HG02571 (cell line): ENCODE data around the gene TECPR1.

Source experiments
- ATAC-seq: cut with Tn5 transposase; IDR thresholded peaks from one replicate; pipeline ENCODE4 v1.9.1; 2021; ENCODE audit warnings: mild to moderate bottlenecking, moderate library complexity; ENCODE audit not compliant: unreplicated experiment

The TECPR1 gene

GRCh38 chr7:98283887-98284222, 31.8 kb upstream of the TECPR1 start:
- ATAC-seq, result no peak

GRCh38 chr7:98283127-98283886, 31.3 kb upstream of the TECPR1 start:
- ATAC-seq, result no peak

GRCh38 chr7:98282703-98283102, 30.7 kb upstream of the TECPR1 start:
- ATAC-seq, result no peak

GRCh38 chr7:98281757-98282606, 29.9 kb upstream of the TECPR1 start:
- peak; percentile 18 for ATAC-seq

- ATAC-seq, result peak; percentile 82
Observed at GRCh38 chr7:98280791-98281756, 29.0 kb upstream of the TECPR1 start, which contains the start of gene BRI3. BRI3 (plus strand) TSS chr7:98281686; CDS start chr7:98281796, 110 bp downstream.

GRCh38 chr7:98280296-98280695, 28.3 kb upstream of the TECPR1 start:
- no peak for ATAC-seq

GRCh38 chr7:98278936-98279335, 26.9 kb upstream of the TECPR1 start:
- ATAC-seq, result no peak

GRCh38 chr7:98278408-98278807, 26.4 kb upstream of the TECPR1 start:
- no peak for ATAC-seq

- ATAC-seq, result no peak
Observed at GRCh38 chr7:98276241-98276761, 24.3 kb upstream of the TECPR1 start.

GRCh38 chr7:98267303-98267702, 15.3 kb upstream of the TECPR1 start:
- no peak for ATAC-seq

- no peak for ATAC-seq
Observed at GRCh38 chr7:98266840-98267239, 14.8 kb upstream of the TECPR1 start.

- ATAC-seq, result no peak
Observed at GRCh38 chr7:98265841-98266271, 13.8 kb upstream of the TECPR1 start.

- no peak for ATAC-seq
Observed at GRCh38 chr7:98257701-98258100, 5.7 kb upstream of the TECPR1 start.

GRCh38 chr7:98256431-98256830, 4.4 kb upstream of the TECPR1 start:
- ATAC-seq, result no peak

- no peak for ATAC-seq
Observed at GRCh38 chr7:98254951-98255610, 3.0 kb upstream of the TECPR1 start.

GRCh38 chr7:98254516-98254915, 2.5 kb upstream of the TECPR1 start:
- no peak for ATAC-seq

- ATAC-seq, result peak; percentile 18
Observed at GRCh38 chr7:98252425-98253054, 508 bp upstream of the TECPR1 start.

- ATAC-seq, result peak; percentile 22
Observed at GRCh38 chr7:98251231-98251600, 816 bp downstream of the TECPR1 start.

GRCh38 chr7:98250789-98251188, 1.2 kb downstream of the TECPR1 start:
- no peak for ATAC-seq

- no peak for ATAC-seq
Observed at GRCh38 chr7:98249106-98249505, 2.9 kb downstream of the TECPR1 start.
